Measurements from ENCODE around the gene RALGPS2.

GRCh38 chr1:178862416-178862815 lies 137.4 kb downstream of the RALGPS2 start:
- no peak for TF ChIP-seq GATA2 (IDR thresholded peaks at IDR 0.05; ENCODE audit: low read depth, low read length)
- TF ChIP-seq GATA3 (IDR thresholded peaks at IDR 0.05; ENCODE audit: low read depth, low read length): no peak

Measured in SH-SY5Y (cell line).